K562 (cell line): Measurements from ENCODE around the gene HTT-AS. TPM values are rescaled to one million over a fixed set of nuclear protein-coding genes. Genes with fewer than 3 reads are reported as not detected.
A peak's percentile ranks its signal among the peaks of the same experiment; 100 is the strongest.

Experiments used
- CBX3 ChIP-seq, 2 experiments: IDR thresholded peaks; 1 replicate in 1 of 2; 2 replicates in 1 of 2; pipeline ENCODE4 v1.6.1; 2012; ENCODE audit warnings: inconsistent platforms in 2 of 2, low read length in 2 of 2, borderline replicate concordance in 1 of 2, control low read depth in 1 of 2
- CXXC5 ChIP-seq: fragments of 250-450 bp; sonication (Bioruptor Pico); IDR thresholded peaks from 2 replicates; pipeline ENCODE4 v1.8.0; 2022; ENCODE audit warnings: inconsistent platforms, mild to moderate bottlenecking, moderate library complexity
- DPF2 ChIP-seq: fragments of 450-650 bp; IDR thresholded peaks from 2 replicates; pipeline ENCODE4 v1.6.1; 2016
- HMG20B ChIP-seq: fragments of 250-450 bp; sonication (Bioruptor Pico); IDR thresholded peaks from 2 replicates; pipeline ENCODE4 v1.5.0; 2021; ENCODE audit warnings: mild to moderate bottlenecking
- NCOA1 ChIP-seq: fragments of 450-650 bp; IDR thresholded peaks from 2 replicates; pipeline ENCODE4 v1.6.1; 2016; ENCODE audit warnings: low read depth
- POLR2AphosphoS5 ChIP-seq: IDR thresholded peaks from 2 replicates; pipeline ENCODE4 v1.6.1; 2011; ENCODE audit warnings: mild to moderate bottlenecking, low read depth, low read length, moderate library complexity; ENCODE audit not compliant: control insufficient read depth, insufficient read depth
- XRCC4 ChIP-seq: IDR thresholded peaks from one replicate; pipeline ENCODE4 v1.6.1; 2011; ENCODE audit not compliant: insufficient read depth, insufficient read length; ENCODE audit errors: extremely low read depth
- ZZZ3 ChIP-seq: fragments of 450-650 bp; IDR thresholded peaks from 2 replicates; pipeline ENCODE4 v1.6.1; 2016; ENCODE audit warnings: antibody characterized with exemption, mild to moderate bottlenecking, moderate library complexity
- polyA plus RNA-seq, 8 experiments: library from polyadenylated mRNA; depleted of rRNA in 4 of 8; stranded (reverse) in 5 of 8; unstranded in 3 of 8; fragments of >200 nt; fragmentation: Nextera tagmentation in 2 of 8; fragmentation: Illumina TruSeq in 1 of 8; extraction: Ambion mirVana in 2 of 8; extraction: Trizol in 1 of 8; gene quantifications; 2 replicates each; pipeline versions ENCODE4 v1.2.1 to v1.2.3, GENCODE V29; 2011 to 2014; ENCODE audit warnings: inconsistent platforms in 1 of 8, missing spikeins in 1 of 8
- total RNA-seq, 7 experiments: library from RNA; depleted of rRNA in 6 of 7; stranded (reverse); fragments of >200 nt in 6 of 7; fragmentation: Illumina TruSeq in 2 of 7; extraction: Trizol in 2 of 7; gene quantifications; 2 replicates each; pipeline versions ENCODE4 v1.2.1 to v1.2.3, GENCODE V29; 2011 to 2021; ENCODE audit warnings: low replicate concordance in 1 of 7
- TF ChIP-seq, protein P1 (sequence below), 3 experiments: IDR thresholded peaks in 2 of 3; conservative IDR thresholded peaks in 1 of 3; 2 replicates each; pipeline ENCODE4 v1.5.1; 2011 to 2012; ENCODE audit warnings: low read length in 3 of 3, mild to moderate bottlenecking in 3 of 3, control low read depth in 2 of 3, improper control_type of control experiment in 1 of 3, inconsistent platforms in 1 of 3, low read depth in 1 of 3, mixed read lengths in 1 of 3, moderate library complexity in 1 of 3; ENCODE audit not compliant: insufficient read depth in 2 of 3
- TF ChIP-seq, protein P2 (sequence below): sonication (generic); formaldehyde crosslinking; IDR thresholded peaks from 2 replicates; pipeline ENCODE4 v1.8.0; 2022; ENCODE audit warnings: mild to moderate bottlenecking, missing genetic modification reagents, borderline replicate concordance
- TF ChIP-seq, protein P3 (sequence below), 2 experiments: fragments of 450-650 bp; formaldehyde crosslinking in 1 of 2; IDR thresholded peaks; 2 replicates each; pipeline versions ENCODE4 v1.4.0 to v1.6.1; 2014 to 2020; ENCODE audit warnings: mild to moderate bottlenecking in 2 of 2, borderline replicate concordance in 1 of 2, low read depth in 1 of 2
- TF ChIP-seq, protein P4 (sequence below): sonication (generic); formaldehyde crosslinking; IDR thresholded peaks from 2 replicates; pipeline ENCODE4 v1.9.0; 2022; ENCODE audit warnings: mild to moderate bottlenecking, missing genetic modification reagents

The HTT-AS gene
- total and polyA plus RNA-seq, 9 of the 15 experiments (the other 6 are each of a cell fraction or from before 2014, with no cell fraction given), result not detected

DNA sequence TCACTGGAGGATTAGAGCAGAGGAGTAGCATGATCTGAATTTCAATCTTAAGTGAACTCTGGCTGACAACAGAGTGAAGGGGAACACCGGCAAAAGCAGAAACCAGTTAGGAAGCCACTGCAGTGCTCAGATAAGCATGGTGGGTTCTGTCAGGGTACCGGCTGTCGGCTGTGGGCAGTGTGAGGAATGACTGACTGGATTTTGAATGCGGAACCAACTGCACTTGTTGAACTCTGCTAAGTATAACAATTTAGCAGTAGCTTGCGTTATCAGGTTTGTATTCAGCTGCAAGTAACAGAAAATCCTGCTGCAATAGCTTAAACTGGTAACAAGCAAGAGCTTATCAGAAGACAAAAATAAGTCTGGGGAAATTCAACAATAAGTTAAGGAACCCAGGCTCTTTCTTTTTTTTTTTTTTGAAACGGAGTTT is 5.4 kb upstream of the HTT-AS start (continued):
- TF ChIP-seq, protein P1, sequence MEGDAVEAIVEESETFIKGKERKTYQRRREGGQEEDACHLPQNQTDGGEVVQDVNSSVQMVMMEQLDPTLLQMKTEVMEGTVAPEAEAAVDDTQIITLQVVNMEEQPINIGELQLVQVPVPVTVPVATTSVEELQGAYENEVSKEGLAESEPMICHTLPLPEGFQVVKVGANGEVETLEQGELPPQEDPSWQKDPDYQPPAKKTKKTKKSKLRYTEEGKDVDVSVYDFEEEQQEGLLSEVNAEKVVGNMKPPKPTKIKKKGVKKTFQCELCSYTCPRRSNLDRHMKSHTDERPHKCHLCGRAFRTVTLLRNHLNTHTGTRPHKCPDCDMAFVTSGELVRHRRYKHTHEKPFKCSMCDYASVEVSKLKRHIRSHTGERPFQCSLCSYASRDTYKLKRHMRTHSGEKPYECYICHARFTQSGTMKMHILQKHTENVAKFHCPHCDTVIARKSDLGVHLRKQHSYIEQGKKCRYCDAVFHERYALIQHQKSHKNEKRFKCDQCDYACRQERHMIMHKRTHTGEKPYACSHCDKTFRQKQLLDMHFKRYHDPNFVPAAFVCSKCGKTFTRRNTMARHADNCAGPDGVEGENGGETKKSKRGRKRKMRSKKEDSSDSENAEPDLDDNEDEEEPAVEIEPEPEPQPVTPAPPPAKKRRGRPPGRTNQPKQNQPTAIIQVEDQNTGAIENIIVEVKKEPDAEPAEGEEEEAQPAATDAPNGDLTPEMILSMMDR (IDR thresholded peaks at IDR 0.05 in 2 of 3, conservative IDR thresholded peaks at IDR 0.05 in 1 of 3; ENCODE audit: insufficient read depth in 2 of 3, low read depth in 1 of 3, low read length in 3 of 3), result no peak
- TF ChIP-seq XRCC4, result no peak
- TF ChIP-seq HMG20B, result no peak
- peak; percentile 88 for TF ChIP-seq POLR2AphosphoS5
- TF ChIP-seq CXXC5 (CRISPR knock-in tag), result peak; percentile 51; the same call in 1 of the 2 replicates
- TF ChIP-seq, protein P2, sequence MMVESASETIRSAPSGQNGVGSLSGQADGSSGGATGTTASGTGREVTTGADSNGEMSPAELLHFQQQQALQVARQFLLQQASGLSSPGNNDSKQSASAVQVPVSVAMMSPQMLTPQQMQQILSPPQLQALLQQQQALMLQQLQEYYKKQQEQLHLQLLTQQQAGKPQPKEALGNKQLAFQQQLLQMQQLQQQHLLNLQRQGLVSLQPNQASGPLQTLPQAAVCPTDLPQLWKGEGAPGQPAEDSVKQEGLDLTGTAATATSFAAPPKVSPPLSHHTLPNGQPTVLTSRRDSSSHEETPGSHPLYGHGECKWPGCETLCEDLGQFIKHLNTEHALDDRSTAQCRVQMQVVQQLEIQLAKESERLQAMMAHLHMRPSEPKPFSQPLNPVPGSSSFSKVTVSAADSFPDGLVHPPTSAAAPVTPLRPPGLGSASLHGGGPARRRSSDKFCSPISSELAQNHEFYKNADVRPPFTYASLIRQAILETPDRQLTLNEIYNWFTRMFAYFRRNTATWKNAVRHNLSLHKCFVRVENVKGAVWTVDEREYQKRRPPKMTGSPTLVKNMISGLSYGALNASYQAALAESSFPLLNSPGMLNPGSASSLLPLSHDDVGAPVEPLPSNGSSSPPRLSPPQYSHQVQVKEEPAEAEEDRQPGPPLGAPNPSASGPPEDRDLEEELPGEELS, result no peak
- peak in 1 of 2 experiments; percentile 26; a peak in 1 of 3 replicates for TF ChIP-seq CBX3 (IDR thresholded peaks at IDR 0.05; ENCODE audit: borderline replicate concordance in 1 of 2, low read length in 2 of 2)
- TF ChIP-seq NCOA1, result peak; percentile 24
- TF ChIP-seq, protein P3, sequence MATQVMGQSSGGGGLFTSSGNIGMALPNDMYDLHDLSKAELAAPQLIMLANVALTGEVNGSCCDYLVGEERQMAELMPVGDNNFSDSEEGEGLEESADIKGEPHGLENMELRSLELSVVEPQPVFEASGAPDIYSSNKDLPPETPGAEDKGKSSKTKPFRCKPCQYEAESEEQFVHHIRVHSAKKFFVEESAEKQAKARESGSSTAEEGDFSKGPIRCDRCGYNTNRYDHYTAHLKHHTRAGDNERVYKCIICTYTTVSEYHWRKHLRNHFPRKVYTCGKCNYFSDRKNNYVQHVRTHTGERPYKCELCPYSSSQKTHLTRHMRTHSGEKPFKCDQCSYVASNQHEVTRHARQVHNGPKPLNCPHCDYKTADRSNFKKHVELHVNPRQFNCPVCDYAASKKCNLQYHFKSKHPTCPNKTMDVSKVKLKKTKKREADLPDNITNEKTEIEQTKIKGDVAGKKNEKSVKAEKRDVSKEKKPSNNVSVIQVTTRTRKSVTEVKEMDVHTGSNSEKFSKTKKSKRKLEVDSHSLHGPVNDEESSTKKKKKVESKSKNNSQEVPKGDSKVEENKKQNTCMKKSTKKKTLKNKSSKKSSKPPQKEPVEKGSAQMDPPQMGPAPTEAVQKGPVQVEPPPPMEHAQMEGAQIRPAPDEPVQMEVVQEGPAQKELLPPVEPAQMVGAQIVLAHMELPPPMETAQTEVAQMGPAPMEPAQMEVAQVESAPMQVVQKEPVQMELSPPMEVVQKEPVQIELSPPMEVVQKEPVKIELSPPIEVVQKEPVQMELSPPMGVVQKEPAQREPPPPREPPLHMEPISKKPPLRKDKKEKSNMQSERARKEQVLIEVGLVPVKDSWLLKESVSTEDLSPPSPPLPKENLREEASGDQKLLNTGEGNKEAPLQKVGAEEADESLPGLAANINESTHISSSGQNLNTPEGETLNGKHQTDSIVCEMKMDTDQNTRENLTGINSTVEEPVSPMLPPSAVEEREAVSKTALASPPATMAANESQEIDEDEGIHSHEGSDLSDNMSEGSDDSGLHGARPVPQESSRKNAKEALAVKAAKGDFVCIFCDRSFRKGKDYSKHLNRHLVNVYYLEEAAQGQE (IDR thresholded peaks at IDR 0.05; ENCODE audit: borderline replicate concordance), result peak; percentile 21; the same call in 1 of the 2 replicates
- TF ChIP-seq, protein P3 (CRISPR knock-in tag; IDR thresholded peaks at IDR 0.05; ENCODE audit: low read depth), result no peak
- TF ChIP-seq ZZZ3, result no peak
- TF ChIP-seq, protein P4, sequence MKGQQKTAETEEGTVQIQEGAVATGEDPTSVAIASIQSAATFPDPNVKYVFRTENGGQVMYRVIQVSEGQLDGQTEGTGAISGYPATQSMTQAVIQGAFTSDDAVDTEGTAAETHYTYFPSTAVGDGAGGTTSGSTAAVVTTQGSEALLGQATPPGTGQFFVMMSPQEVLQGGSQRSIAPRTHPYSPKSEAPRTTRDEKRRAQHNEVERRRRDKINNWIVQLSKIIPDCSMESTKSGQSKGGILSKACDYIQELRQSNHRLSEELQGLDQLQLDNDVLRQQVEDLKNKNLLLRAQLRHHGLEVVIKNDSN (CRISPR knock-in tag), result no peak
- peak; percentile 82 for TF ChIP-seq DPF2
